Measurements from ENCODE around the gene SLCO1C1.

SLCO1C1 gene

GRCh38 chr12:20798554-20798953 lies 103.4 kb downstream of the SLCO1C1 start:
- no peak for FAIRE-seq

GRCh38 chr12:20800160-20800559 lies 105.0 kb downstream of the SLCO1C1 start:
- no peak for FAIRE-seq

GRCh38 chr12:20801035-20801434 lies 105.9 kb downstream of the SLCO1C1 start:
- FAIRE-seq: no peak
